ENCODE results near the gene VKORC1L1. TPM values are rescaled to one million over a fixed set of nuclear protein-coding genes. Genes with fewer than 3 reads are reported as not detected.
"Not testable (repeated sequence)": the region's sequence is repeated elsewhere in the genome, so short reads cannot be mapped to it uniquely, and the experiment has no call there.

Gene VKORC1L1
- total RNA-seq, 1 experiment from 2014 or later, result 25.3 TPM

DNA sequence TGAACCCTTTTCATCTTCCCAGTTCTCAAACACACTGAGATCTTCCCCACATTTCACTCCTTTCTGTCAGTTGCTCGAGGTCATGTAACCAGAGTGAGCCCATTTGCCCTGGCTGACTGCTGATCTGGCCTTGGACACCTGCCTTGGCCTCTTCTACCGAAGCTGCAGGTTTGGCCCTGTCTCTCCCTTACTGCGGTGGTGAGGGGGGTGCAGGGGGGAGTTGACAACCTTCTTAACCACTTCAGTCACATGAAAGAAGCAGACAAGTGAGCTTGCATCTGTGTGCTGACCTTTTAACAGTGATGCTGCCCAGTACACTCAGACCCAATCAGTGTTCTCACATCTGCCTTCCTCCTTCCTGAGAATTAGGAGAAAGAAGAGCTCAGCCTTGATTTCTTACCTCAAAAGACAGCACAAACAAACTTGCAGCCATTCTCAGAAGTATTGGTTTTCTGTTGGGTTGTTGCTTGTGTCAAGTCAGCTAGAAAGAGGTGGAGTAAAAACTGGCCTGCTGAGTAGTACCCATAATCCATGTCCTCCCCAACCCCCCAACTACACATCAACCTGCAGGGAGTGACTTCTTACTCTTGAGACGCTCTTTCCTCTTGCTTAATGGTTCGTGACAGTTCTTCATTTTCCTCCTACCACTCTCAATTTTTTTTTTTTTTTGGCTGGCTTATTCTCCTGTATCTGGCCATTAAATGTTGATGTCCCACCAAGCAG is 15.7 kb downstream of the VKORC1L1 start:
- intact Hi-C loops (cut with micrococcal nuclease; ENCODE audit: unreplicated experiment); H3K4me3 Mint-ChIP-seq (ENCODE audit: low read depth, unreplicated experiment); BruUV-seq (replicated peaks); H3K9me3 Mint-ChIP-seq (ENCODE audit: low read depth, unreplicated experiment); H3K36me3 Mint-ChIP-seq (ENCODE audit: insufficient read depth, unreplicated experiment); H3K27ac Mint-ChIP-seq (ENCODE audit: unreplicated experiment); H3K27me3 Mint-ChIP-seq (ENCODE audit: unreplicated experiment); CTCF ChIA-PET; DNase-seq: not testable (repeated sequence)
- H3K4me1 Mint-ChIP-seq (ENCODE audit: low read depth, unreplicated experiment), result peaks cover 11% of the 10 kb centered on the region

DNA sequence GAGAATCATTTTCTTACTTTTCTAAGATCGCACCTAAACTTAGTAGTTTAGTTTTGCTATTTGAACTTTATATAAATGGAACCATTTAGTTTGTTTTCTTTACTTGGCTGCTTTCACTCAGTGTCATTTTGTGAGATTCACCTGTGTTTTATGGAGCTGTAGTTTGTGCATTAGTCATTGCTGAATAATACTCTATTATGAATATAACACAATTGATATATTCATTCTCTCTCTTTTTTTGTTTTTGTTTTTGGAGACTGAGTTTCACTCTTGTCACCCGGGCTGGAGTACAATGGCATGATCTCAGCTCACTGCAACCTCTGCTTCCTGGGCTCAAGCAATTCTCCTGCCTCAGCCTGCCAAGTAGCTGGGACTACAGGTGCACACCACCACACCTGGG is 16.8 kb downstream of the VKORC1L1 start:
- not testable (repeated sequence) for DNase-seq; H3K27ac Mint-ChIP-seq (ENCODE audit: unreplicated experiment)

GRCh38 chr7:65892161-65892560 is 19.3 kb downstream of the VKORC1L1 start:
- no peak for DNase-seq
- no peak overlapping the region for H3K4me3 Mint-ChIP-seq (ENCODE audit: low read depth, unreplicated experiment)
- H3K9me3 Mint-ChIP-seq (ENCODE audit: low read depth, unreplicated experiment), result peaks cover 2% of the 10 kb centered on the region
- CTCF ChIA-PET, result no interaction called here
- no TSS peak for BruUV-seq (replicated peaks)
- H3K4me1 Mint-ChIP-seq (ENCODE audit: low read depth, unreplicated experiment), result peaks cover 11% of the 10 kb centered on the region
- no peaks in the 10 kb centered on the region for H3K36me3 Mint-ChIP-seq (ENCODE audit: insufficient read depth, unreplicated experiment)
- H3K27me3 Mint-ChIP-seq (ENCODE audit: unreplicated experiment), result no peaks in the 10 kb centered on the region
- H3K27ac Mint-ChIP-seq (ENCODE audit: unreplicated experiment), result no peak overlapping the region
- TF ChIP-seq CTCF (IDR thresholded peaks at IDR 0.05; ENCODE audit: unreplicated experiment), result no peak
- intact Hi-C loops (cut with micrococcal nuclease; ENCODE audit: unreplicated experiment), result no loop called here

More for the DNA sequence above, 16.8 kb downstream of the VKORC1L1 start:
- CTCF ChIA-PET; BruUV-seq (replicated peaks); H3K4me3 Mint-ChIP-seq (ENCODE audit: low read depth, unreplicated experiment); H3K27me3 Mint-ChIP-seq (ENCODE audit: unreplicated experiment); H3K36me3 Mint-ChIP-seq (ENCODE audit: insufficient read depth, unreplicated experiment); intact Hi-C loops (cut with micrococcal nuclease; ENCODE audit: unreplicated experiment); H3K9me3 Mint-ChIP-seq (ENCODE audit: low read depth, unreplicated experiment): not testable (repeated sequence)
- H3K4me1 Mint-ChIP-seq (ENCODE audit: low read depth, unreplicated experiment), result peaks cover 11% of the 10 kb centered on the region

- Mint-ChIP-seq H3K27ac (ENCODE audit: unreplicated experiment) (no peak overlapping the region), H3K36me3 (ENCODE audit: insufficient read depth, unreplicated experiment) (no peaks in the 10 kb centered on the region), H3K27me3 (ENCODE audit: unreplicated experiment) (no peaks in the 10 kb centered on the region), H3K4me1 (ENCODE audit: low read depth, unreplicated experiment) (peaks cover 11% of the 10 kb centered on the region), H3K9me3 (ENCODE audit: low read depth, unreplicated experiment) (peaks cover 2% of the 10 kb centered on the region), H3K4me3 (ENCODE audit: low read depth, unreplicated experiment) (no peak overlapping the region)
- CTCF ChIA-PET, result no interaction called here
- intact Hi-C loops (cut with micrococcal nuclease; ENCODE audit: unreplicated experiment), result no loop called here
- no TSS peak for BruUV-seq (replicated peaks)
- TF ChIP-seq CTCF (IDR thresholded peaks at IDR 0.05; ENCODE audit: unreplicated experiment), result no peak
- DNase-seq, result no peak
Measured at GRCh38 chr7:65892835-65893234, 20.0 kb downstream of the VKORC1L1 start.

GRCh38 chr7:65896279-65896870 is 23.5 kb downstream of the VKORC1L1 start:
- no peak for TF ChIP-seq CTCF (IDR thresholded peaks at IDR 0.05; ENCODE audit: unreplicated experiment)
- BruUV-seq (replicated peaks), result no TSS peak
- CTCF ChIA-PET, result no interaction called here
- Mint-ChIP-seq H3K36me3 (ENCODE audit: insufficient read depth, unreplicated experiment) (no peaks in the 10 kb centered on the region), H3K27me3 (ENCODE audit: unreplicated experiment) (no peaks in the 10 kb centered on the region), H3K9me3 (ENCODE audit: low read depth, unreplicated experiment) (no peaks in the 10 kb centered on the region), H3K27ac (ENCODE audit: unreplicated experiment) (no peak overlapping the region), H3K4me1 (ENCODE audit: low read depth, unreplicated experiment) (no peaks in the 10 kb centered on the region), H3K4me3 (ENCODE audit: low read depth, unreplicated experiment) (no peak overlapping the region)
- DNase-seq, result no peak
- intact Hi-C loops (cut with micrococcal nuclease; ENCODE audit: unreplicated experiment), result no loop called here

DNA sequence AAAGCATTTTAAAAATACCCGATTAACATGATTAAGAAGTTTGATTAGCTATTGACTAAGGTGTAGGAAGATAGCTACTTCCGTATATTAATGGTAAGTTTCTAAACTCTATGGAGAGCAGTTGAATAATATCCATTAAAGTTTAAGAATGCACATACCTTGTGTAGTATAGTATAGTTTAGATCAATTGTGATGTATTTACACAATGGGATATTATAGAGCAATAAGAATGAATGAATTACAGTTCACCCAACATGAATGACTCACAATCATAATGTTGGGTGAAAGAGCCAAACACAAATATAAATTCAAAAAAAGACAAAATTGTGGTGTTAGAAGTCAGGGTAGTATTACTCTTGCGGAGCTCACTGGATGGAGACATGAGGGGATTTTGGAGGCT is 24.4 kb downstream of the VKORC1L1 start:
- DNase-seq; H3K9me3 Mint-ChIP-seq (ENCODE audit: low read depth, unreplicated experiment); H3K27ac Mint-ChIP-seq (ENCODE audit: unreplicated experiment); H3K4me1 Mint-ChIP-seq (ENCODE audit: low read depth, unreplicated experiment); H3K27me3 Mint-ChIP-seq (ENCODE audit: unreplicated experiment); BruUV-seq (replicated peaks); H3K4me3 Mint-ChIP-seq (ENCODE audit: low read depth, unreplicated experiment); H3K36me3 Mint-ChIP-seq (ENCODE audit: insufficient read depth, unreplicated experiment); intact Hi-C loops (cut with micrococcal nuclease; ENCODE audit: unreplicated experiment): not testable (repeated sequence)
- CTCF ChIA-PET, result interaction anchor here (0.7 kb wide), 1 partner anchor 1161 kb away, joined by 5 read pairs; no protein-coding TSS in a partner anchor

DNA sequence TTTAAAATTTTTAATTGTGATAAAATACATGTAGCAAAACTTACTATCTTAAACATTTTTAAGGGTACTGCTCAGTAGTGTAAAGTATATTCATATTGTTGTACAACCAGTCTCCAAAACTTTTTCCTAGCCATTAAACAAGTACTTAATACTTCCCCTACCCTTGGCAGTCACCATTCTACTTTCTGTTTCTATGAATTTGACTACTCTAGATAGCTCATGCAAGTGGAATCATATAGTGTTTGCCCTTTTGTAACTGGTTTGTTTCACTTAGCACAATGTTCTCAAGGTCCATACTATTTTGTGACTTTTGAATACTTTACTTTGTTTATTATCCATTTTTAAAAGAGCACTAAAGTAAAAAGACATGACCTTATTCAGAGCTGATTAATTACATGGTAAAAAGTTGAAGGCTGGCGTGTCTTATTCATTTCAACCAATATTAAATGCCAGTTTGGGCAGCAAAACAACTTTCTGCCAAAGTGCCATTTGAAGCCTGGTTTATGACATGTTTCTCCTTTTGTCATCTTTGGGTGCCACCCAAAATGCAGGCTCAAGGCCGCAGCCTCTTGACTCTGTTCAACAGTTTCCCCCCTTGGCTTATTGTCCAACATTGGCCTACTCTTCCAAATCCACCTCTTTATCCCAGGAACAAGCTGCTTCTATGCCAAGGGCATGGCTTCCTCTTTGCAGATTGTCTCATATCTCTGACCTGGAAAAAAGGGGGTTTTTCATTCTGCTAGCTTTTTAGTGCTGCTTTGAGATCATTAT is 26.0 kb downstream of the VKORC1L1 start:
- H3K27me3 Mint-ChIP-seq (ENCODE audit: unreplicated experiment); H3K4me3 Mint-ChIP-seq (ENCODE audit: low read depth, unreplicated experiment); DNase-seq; intact Hi-C loops (cut with micrococcal nuclease; ENCODE audit: unreplicated experiment); BruUV-seq (replicated peaks); H3K9me3 Mint-ChIP-seq (ENCODE audit: low read depth, unreplicated experiment); H3K36me3 Mint-ChIP-seq (ENCODE audit: insufficient read depth, unreplicated experiment); CTCF ChIA-PET; H3K4me1 Mint-ChIP-seq (ENCODE audit: low read depth, unreplicated experiment); H3K27ac Mint-ChIP-seq (ENCODE audit: unreplicated experiment): not testable (repeated sequence)
